ENCODE measurements around the gene MPND.

MPND gene

GRCh38 chr19:4385291-4386040, 42.1 kb downstream of the MPND start:
- no peak for DNase-seq

GRCh38 chr19:4386041-4386782, 42.9 kb downstream of the MPND start:
- DNase-seq, result no peak

- no peak for DNase-seq
These were observed 45.1 kb downstream of the MPND start for GRCh38 chr19:4388337-4389063.

GRCh38 chr19:4389064-4389375, 45.7 kb downstream of the MPND start:
- DNase-seq, result no peak

GRCh38 chr19:4389511-4390016, 46.2 kb downstream of the MPND start:
- no peak for DNase-seq

GRCh38 chr19:4390017-4390566, 46.7 kb downstream of the MPND start:
- no peak for DNase-seq

GRCh38 chr19:4390567-4391305, 47.4 kb downstream of the MPND start:
- no peak for DNase-seq

- DNase-seq, result no peak
These were observed 47.9 kb downstream of the MPND start for GRCh38 chr19:4391306-4391693.

GRCh38 chr19:4391701-4392483, 48.5 kb downstream of the MPND start:
- DNase-seq, result no peak

- DNase-seq, result no peak
These were observed 50.7 kb downstream of the MPND start for GRCh38 chr19:4393947-4394590.

GRCh38 chr19:4396949-4397783, 53.8 kb downstream of the MPND start:
- no peak for DNase-seq

GRCh38 chr19:4399812-4400134, 56.4 kb downstream of the MPND start:
- DNase-seq, result peak in 1 of 2 experiments; percentile 43

- peak; percentile 74 to 92 for DNase-seq
These were observed 57.0 kb downstream of the MPND start, which contains the start of gene SH3GL1 for GRCh38 chr19:4400135-4400936. Gene SH3GL1 (minus strand): TSS chr19:4400547. CDS start chr19:4400368, 179 bp downstream.

- DNase-seq, result no peak
These were observed 58.4 kb downstream of the MPND start for GRCh38 chr19:4401769-4402170.

- peak; percentile 99 for DNase-seq
These were observed 59.0 kb downstream of the MPND start, which contains the start of gene CHAF1A for GRCh38 chr19:4402171-4403004. Gene CHAF1A (plus strand): TSS chr19:4402640. CDS start chr19:4402763, 123 bp downstream.

GRCh38 chr19:4403005-4403761, 59.8 kb downstream of the MPND start:
- no peak for DNase-seq

GRCh38 chr19:4405977-4406376, 62.6 kb downstream of the MPND start:
- DNase-seq, result no peak

- no peak for DNase-seq
These were observed 63.3 kb downstream of the MPND start for GRCh38 chr19:4406626-4407025.
